AG04450 (cell line): ENCODE measurements around the gene PELO. TPM values are rescaled to one million over a fixed set of nuclear protein-coding genes. Genes with fewer than 3 reads are reported as not detected.
A peak's percentile ranks its signal among the peaks of the same experiment; 100 is the strongest.

Source experiments
- CTCF ChIA-PET: fragments of 300-600, 350-600 bp; formaldehyde crosslinking; extraction: SDS; loops from one replicate; lab custom pipeline; 2022; ENCODE audit warnings: antibody characterized with exemption, inconsistent platforms; lab: Charles Lee
- POLR2A ChIA-PET: fragments of 350-600 bp; formaldehyde crosslinking; extraction: SDS; loops from one replicate; lab custom pipeline; 2021; ENCODE audit warnings: antibody characterized with exemption, inconsistent platforms; lab: Yijun Ruan, JAX
- DNase-seq: peaks from one replicate; pipeline ENCODE4 v3.0.0-alpha.2; 2011; ENCODE audit warnings: low read depth, low spot score
- H3K27ac ChIP-seq: one replicate; pipeline ENCODE4 v1.5.1; 2012; ENCODE audit warnings: low read depth, low read length, control low read depth
- H3K27me3 ChIP-seq: one replicate; pipeline ENCODE4 v1.6.0; 2012; ENCODE audit warnings: low read length; ENCODE audit not compliant: control insufficient read depth, insufficient read depth
- H3K4me3 ChIP-seq: 2 replicates; pipeline ENCODE4 v1.5.1; 2011; ENCODE audit warnings: mild to moderate bottlenecking, low read depth, low read length, control low read depth
- H3K9me3 ChIP-seq: 2 replicates; pipeline ENCODE4 v1.5.1; 2012; ENCODE audit warnings: low read length; ENCODE audit not compliant: control insufficient read depth, insufficient read depth
- CTCF ChIP-seq: IDR thresholded peaks from 2 replicates; pipeline ENCODE4 v1.5.1; 2011; ENCODE audit warnings: low read depth, low read length, control low read depth, inconsistent platforms
- polyA plus RNA-seq: library from polyadenylated mRNA; depleted of rRNA; stranded (reverse); fragments of >200 nt; gene quantifications from 2 replicates; pipeline ENCODE4 v1.2.3, GENCODE V29; 2011

The PELO gene
- polyA plus RNA-seq, 1 experiment = 49.4 TPM

GRCh38 chr5:52808316-52808901 is 20.7 kb downstream of the PELO start:
- Histone ChIP-seq H3K9me3 (no peaks in the 10 kb centered on the region), H3K4me3 (no peak overlapping the region), H3K27ac (no peak overlapping the region), H3K27me3 (no peaks in the 10 kb centered on the region)
- CTCF ChIA-PET = interaction anchor here (0.6 to 2.3 kb wide), 3 partner anchors 9 to 107 kb away, joined by 3 to 8 read pairs (median 4); no protein-coding TSS in a partner anchor
- DNase-seq = no peak
- TF ChIP-seq CTCF = no peak
- POLR2A ChIA-PET = interaction anchor here (0.7 to 3.0 kb wide), 3 partner anchors 9 to 55 kb away, joined by 6 to 17 read pairs (median 7); no protein-coding TSS in a partner anchor

- POLR2A ChIA-PET = interaction anchor here (0.5 to 3.0 kb wide), 2 partner anchors 10 to 58 kb away, joined by 3 to 17 read pairs; no protein-coding TSS in a partner anchor
- Histone ChIP-seq H3K27ac (peak overlapping the region; percentile 78), H3K27me3 (no peaks in the 10 kb centered on the region), H3K4me3 (no peak overlapping the region), H3K9me3 (no peaks in the 10 kb centered on the region)
- CTCF ChIA-PET = no interaction called here
- no peak for DNase-seq
- no peak for TF ChIP-seq CTCF
These were observed 22.2 kb downstream of the PELO start for GRCh38 chr5:52809884-52810283.

GRCh38 chr5:52810426-52810825 is 22.7 kb downstream of the PELO start:
- no peak overlapping the region for H3K4me3 ChIP-seq
- TF ChIP-seq CTCF = no peak
- POLR2A ChIA-PET = no interaction called here
- H3K9me3 ChIP-seq = no peaks in the 10 kb centered on the region
- no peaks in the 10 kb centered on the region for H3K27me3 ChIP-seq
- H3K27ac ChIP-seq = no peak overlapping the region
- DNase-seq = no peak
- CTCF ChIA-PET = no interaction called here

- no peak for DNase-seq
- Histone ChIP-seq H3K4me3 (no peak overlapping the region), H3K27me3 (no peaks in the 10 kb centered on the region), H3K9me3 (no peaks in the 10 kb centered on the region), H3K27ac (no peak overlapping the region)
- TF ChIP-seq CTCF = no peak
- CTCF ChIA-PET = interaction anchor here (1.4 to 1.9 kb wide), 2 partner anchors 11 to 104 kb away, joined by 5 to 6 read pairs; no protein-coding TSS in a partner anchor
- POLR2A ChIA-PET = no interaction called here
These were observed 23.5 kb downstream of the PELO start for GRCh38 chr5:52811067-52811749.
